ENCODE data around the gene NPY4R2. TPM values are rescaled to one million over a fixed set of nuclear protein-coding genes. Genes with fewer than 3 reads are reported as not detected.
A peak's percentile ranks its signal among the peaks of the same experiment; 100 is the strongest.
"Not testable (repeated sequence)": the region's sequence is repeated elsewhere in the genome, so short reads cannot be mapped to it uniquely, and the experiment has no call there.

NPY4R2 gene
- total RNA-seq, 2 donors from 2014 or later: 2.6 to 5.2 TPM

DNA sequence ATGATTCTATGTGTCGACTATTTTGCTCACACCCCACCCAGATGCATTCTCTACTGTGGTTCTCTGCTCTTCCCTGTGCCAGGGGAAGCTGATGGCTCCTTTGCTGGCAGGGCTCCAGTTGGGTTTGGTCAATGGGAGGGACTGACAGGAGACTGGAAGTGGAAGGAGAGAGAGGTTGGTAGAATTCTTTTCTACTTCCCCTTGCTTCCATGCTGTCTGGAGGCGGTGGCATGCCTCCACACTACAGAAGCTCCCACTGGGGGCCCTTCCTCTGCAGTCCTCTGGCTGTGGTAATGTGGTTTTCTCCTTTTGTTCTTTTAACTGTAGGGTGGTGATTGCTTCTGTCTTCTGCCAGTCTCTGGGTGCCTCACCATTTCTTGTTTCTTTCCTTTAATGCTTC, 4.4 kb upstream of the NPY4R2 start:
- H3K27me3 ChIP-seq; H3K27ac ChIP-seq; H3K9me3 ChIP-seq; H3K4me1 ChIP-seq; H3K9ac ChIP-seq (ENCODE audit: low read depth in 2 of 2, low read length in 2 of 2); DNase-seq; H3K4me3 ChIP-seq; intact Hi-C loops (cut with DNase I); H3K36me3 ChIP-seq: not testable (repeated sequence)

DNA sequence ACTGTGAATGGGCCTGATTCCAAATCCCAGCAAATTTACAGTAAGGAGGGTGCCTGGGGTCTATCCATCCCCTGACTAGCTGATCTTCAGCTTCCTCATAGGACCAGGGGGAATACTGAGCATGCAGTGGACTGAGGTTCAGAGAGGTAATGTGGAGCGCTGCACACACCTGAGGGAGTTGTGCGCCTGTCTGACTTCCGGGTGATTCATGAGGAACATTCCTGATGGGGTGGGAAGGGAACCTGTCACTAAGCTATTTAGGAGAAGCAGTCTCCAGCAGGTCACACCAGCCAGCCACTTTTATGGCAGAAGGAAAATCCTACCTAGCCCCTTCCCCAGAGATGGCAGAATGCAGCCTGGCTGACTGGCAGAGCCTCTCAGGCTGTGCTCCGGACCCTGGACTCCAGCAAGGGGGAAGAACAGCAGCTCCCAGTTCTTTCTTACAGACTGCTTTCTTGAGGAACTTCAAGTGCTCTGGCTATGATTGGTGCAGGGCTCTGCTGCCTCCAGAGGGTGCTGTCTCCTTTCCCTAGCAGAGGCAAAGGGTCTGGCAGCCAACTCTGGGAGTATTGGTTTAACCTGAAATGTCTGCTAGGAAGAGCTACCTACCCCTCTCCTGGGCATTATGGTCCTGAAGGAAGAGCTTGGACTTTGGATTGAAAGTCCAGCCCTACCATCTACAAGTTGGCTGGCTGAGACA, 2.5 kb upstream of the NPY4R2 start:
- H3K9ac ChIP-seq (ENCODE audit: low read depth in 2 of 2, low read length in 2 of 2); H3K4me1 ChIP-seq; H3K27ac ChIP-seq; DNase-seq; H3K36me3 ChIP-seq; intact Hi-C loops (cut with DNase I); H3K4me3 ChIP-seq; H3K9me3 ChIP-seq; H3K27me3 ChIP-seq: not testable (repeated sequence)

DNA sequence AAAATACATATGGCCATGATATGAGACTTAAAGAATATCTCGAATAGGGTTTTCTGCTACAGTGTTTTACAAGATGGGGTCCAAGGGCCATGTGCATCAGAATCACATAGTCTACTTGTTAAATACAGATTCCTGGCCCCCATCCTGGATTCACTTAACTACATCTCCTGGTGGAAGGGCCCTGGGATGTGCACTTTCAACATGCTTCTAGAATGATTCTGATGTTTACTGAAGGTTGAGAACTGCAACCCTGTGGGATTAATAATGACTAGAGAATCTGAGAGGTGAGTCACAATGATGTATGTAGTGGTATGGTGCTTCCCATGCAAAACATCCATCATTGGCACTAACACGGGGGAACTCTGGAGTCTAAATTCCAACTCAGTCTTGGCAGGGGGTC, 2.1 kb downstream of the NPY4R2 start:
- H3K36me3 ChIP-seq; H3K4me3 ChIP-seq; H3K27ac ChIP-seq; DNase-seq; H3K27me3 ChIP-seq; H3K4me1 ChIP-seq; intact Hi-C loops (cut with DNase I); H3K9ac ChIP-seq (ENCODE audit: low read depth in 2 of 2, low read length in 2 of 2); H3K9me3 ChIP-seq: not testable (repeated sequence)

DNA sequence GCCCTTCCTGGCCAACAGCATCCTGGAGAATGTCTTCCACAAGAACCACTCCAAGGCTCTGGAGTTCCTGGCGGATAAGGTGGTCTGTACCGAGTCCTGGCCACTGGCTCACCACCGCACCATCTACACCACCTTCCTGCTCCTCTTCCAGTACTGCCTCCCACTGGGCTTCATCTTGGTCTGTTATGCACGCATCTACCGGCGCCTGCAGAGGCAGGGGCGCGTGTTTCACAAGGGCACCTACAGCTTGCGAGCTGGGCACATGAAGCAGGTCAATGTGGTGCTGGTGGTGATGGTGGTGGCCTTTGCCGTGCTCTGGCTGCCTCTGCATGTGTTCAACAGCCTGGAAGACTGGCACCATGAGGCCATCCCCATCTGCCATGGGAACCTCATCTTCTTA, 4.0 kb downstream of the NPY4R2 start:
- H3K4me3 ChIP-seq; H3K27me3 ChIP-seq; intact Hi-C loops (cut with DNase I); H3K36me3 ChIP-seq; H3K27ac ChIP-seq; H3K9me3 ChIP-seq; H3K9ac ChIP-seq (ENCODE audit: low read depth in 2 of 2, low read length in 2 of 2); DNase-seq; H3K4me1 ChIP-seq: not testable (repeated sequence)

DNA sequence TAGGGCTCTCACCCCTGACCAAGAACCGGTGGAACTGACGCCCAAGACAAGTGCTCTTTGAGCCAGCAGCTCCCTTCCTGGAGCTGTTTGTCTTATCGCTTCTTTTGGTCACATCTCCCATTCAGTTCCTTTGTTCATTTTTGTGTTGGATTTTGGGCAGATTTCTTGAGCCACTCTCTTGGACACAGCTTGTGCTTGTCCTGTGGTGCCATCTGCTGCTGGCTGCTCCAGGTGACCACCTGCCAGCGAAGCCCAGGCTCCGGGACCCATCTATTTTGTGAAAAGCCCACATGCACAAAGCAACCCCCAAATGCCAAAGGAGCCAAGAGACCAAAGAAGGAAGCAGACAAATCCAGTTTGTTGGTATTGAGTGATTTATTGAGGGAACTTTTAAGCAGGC, 6.2 kb downstream of the NPY4R2 start:
- H3K9me3 ChIP-seq; H3K36me3 ChIP-seq; H3K9ac ChIP-seq (ENCODE audit: low read depth in 2 of 2, low read length in 2 of 2); H3K4me1 ChIP-seq; H3K27ac ChIP-seq; DNase-seq; H3K4me3 ChIP-seq; H3K27me3 ChIP-seq; intact Hi-C loops (cut with DNase I): not testable (repeated sequence)

DNA sequence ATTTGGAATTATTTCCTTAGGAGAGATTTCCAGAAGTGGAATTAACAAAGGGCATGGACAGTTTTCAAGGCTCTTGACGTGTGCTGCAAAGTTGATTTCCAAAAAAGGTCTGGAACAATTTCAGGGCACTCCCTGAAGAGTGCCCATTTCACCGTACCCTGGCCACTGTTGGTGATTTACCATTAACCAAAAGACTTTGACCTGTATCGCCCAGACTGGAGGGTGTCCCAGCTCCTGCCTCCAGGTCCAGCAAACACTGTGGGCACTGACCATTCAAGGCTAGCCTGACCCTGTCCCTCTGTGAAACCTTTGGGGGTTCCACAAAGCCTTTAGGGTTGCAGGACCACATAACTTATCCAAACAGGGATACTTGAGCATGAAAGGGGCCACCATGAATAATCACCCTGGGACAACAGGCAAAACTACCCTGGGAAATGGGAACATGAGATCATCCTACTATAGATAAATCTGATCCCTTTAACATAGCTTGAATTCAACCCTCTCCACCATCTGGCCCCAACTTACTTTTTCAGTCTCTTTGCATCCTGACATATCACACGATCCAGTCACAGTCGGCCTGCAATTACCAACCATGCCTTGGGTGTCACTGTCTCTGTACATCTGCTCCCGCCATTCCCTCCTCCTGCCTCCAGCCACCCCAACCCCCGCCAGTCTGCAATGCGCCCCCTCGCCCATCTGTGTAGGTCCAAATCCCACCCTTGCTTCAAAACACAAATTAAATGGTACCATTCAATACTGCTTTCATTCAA, 8.9 kb downstream of the NPY4R2 start:
- H3K4me1 ChIP-seq; H3K9me3 ChIP-seq; H3K9ac ChIP-seq (ENCODE audit: low read depth in 2 of 2, low read length in 2 of 2); DNase-seq; H3K36me3 ChIP-seq; intact Hi-C loops (cut with DNase I); H3K27me3 ChIP-seq; H3K27ac ChIP-seq; H3K4me3 ChIP-seq: not testable (repeated sequence)

DNA sequence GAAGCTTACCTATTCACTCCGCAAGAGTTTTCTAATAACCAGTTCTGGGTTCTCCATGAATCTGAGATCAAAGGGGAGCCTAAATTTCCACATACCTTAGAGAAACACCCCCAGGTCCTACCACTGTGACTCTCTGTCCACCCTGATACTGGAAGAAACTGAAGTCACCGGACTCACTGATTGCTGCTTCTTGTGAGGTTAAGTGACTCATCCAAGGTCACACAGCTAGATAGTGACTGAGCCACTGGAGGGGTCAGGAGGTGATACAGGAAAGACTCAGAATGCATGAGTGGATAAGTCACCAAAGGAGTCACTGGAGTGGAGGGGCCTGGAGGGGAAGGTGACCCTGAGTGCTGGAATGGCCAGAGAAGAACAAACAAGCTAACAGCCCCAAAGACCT, 9.8 kb downstream of the NPY4R2 start:
- H3K4me1 ChIP-seq; H3K4me3 ChIP-seq; H3K36me3 ChIP-seq; H3K9me3 ChIP-seq; H3K27me3 ChIP-seq; DNase-seq; H3K9ac ChIP-seq (ENCODE audit: low read depth in 2 of 2, low read length in 2 of 2); intact Hi-C loops (cut with DNase I); H3K27ac ChIP-seq: not testable (repeated sequence)

DNA sequence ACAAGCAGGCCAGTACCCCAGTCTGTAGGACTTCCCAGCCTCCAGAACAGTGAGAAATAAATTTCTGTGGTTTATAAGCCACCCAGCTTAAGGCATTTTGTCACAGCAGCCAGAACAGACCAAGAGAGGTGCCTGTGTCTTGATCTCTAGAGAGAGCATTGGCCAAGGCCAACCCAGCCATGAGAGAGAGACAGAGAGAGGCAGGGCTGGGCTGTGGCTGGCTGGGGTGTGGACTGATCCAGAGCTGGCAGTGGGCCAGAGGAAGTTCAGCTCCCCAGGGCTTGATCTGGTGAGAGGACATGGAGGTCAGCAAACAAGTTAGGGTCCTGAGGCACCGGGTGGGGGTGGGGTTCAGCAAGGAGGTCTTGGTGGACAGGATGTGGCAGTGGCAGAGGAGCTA, 14.4 kb downstream of the NPY4R2 start:
- H3K9ac ChIP-seq (ENCODE audit: low read depth in 2 of 2, low read length in 2 of 2); H3K36me3 ChIP-seq; H3K27ac ChIP-seq; DNase-seq; H3K27me3 ChIP-seq; intact Hi-C loops (cut with DNase I); H3K4me1 ChIP-seq; H3K9me3 ChIP-seq; H3K4me3 ChIP-seq: not testable (repeated sequence)

DNA sequence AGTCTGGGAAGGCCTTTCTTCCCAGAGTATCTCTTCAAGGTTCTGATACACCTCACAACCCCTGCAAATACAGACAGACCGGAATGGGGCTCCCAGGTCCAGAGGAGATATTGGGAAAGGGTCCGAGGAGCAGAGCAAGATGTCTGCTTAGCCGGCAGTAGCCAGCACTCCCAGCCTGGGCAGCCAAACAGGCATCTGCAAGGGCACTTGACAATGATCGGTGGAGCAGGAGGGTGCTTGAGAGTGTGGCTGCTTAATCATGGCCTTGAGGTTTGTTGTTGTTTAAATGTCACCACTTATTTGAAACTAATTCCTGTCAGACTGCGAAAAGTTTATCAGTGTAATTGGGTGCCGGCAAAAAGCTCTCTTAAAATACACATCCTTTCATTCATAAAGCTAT, 15.0 kb downstream of the NPY4R2 start:
- DNase-seq; H3K9ac ChIP-seq (ENCODE audit: low read depth in 2 of 2, low read length in 2 of 2); intact Hi-C loops (cut with DNase I): not testable (repeated sequence)

DNA sequence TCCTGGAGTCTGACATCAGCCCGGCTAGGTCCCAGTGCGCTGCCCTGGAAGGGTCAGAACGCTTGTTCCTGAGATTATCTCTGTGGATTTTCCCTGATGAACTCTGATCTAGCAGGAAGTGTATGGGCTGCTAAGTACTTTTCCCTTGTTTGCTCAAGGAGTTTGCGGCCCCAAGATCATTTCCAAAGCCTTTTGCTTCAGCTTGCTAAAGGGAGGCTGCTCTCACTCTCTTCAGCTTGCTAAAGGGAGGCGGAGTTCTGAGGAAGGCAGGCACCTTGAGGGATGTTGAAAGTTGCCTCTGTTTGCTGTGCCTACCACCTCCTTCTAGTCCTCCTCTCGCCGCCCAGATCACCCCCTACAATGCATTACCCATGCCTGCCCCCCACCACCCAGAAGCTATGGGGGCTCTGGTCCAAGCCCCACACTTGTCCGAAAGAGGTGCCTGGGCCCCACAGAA, 18.3 kb downstream of the NPY4R2 start:
- H3K9me3 ChIP-seq; H3K9ac ChIP-seq (ENCODE audit: low read depth in 2 of 2, low read length in 2 of 2); H3K4me1 ChIP-seq; H3K36me3 ChIP-seq; H3K27ac ChIP-seq; DNase-seq; H3K27me3 ChIP-seq; H3K4me3 ChIP-seq; intact Hi-C loops (cut with DNase I): not testable (repeated sequence)

More for the DNA sequence above, 15.0 kb downstream of the NPY4R2 start:
- not testable (repeated sequence) for H3K4me3 ChIP-seq, H3K4me1 ChIP-seq, H3K27ac ChIP-seq, H3K36me3 ChIP-seq, H3K9me3 ChIP-seq, H3K27me3 ChIP-seq

DNA sequence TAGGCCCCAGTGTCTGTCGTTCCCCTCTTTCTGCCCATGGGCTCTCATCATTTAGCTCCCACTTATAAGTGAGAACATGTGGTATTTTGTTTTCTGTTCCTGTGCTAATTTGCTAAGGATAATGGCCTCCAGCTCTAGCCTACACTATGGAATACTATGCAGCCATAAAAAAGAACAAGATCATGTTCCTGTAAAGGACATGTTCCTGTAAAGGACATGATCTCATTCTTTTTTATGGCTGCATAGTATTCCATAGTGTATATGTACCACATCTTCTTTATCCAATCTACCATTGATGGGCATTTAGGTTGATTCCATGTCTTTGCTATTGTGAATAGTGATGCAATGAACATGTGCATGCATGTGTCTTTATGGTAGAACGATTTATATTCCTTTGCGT, 19.2 kb downstream of the NPY4R2 start:
- H3K27ac ChIP-seq; DNase-seq; H3K27me3 ChIP-seq; H3K9ac ChIP-seq (ENCODE audit: low read depth in 2 of 2, low read length in 2 of 2); H3K4me3 ChIP-seq; H3K36me3 ChIP-seq; H3K9me3 ChIP-seq; intact Hi-C loops (cut with DNase I); H3K4me1 ChIP-seq: not testable (repeated sequence)

DNA sequence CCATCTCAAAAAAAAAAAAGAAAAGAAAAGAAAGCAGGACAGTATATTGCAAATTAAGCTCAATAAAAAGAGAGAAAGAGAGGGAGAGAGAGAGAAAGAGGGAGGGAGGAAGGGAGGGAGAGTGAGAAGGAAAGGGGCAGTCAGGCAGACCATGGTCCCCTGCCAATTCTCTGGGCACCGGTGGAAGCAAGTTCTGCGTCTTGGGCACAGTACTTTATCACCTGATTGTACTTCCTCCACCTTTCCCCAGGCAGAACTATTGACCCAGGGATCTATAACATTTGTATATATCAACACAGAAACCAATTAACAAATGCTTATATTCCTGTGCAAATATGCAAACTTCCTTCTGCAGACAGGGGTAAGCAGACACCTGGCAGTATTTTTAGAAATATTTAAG, 22.4 kb downstream of the NPY4R2 start:
- DNase-seq: peak; percentile 49
- intact Hi-C loops (cut with DNase I); H3K27ac ChIP-seq: not testable (repeated sequence)

DNA sequence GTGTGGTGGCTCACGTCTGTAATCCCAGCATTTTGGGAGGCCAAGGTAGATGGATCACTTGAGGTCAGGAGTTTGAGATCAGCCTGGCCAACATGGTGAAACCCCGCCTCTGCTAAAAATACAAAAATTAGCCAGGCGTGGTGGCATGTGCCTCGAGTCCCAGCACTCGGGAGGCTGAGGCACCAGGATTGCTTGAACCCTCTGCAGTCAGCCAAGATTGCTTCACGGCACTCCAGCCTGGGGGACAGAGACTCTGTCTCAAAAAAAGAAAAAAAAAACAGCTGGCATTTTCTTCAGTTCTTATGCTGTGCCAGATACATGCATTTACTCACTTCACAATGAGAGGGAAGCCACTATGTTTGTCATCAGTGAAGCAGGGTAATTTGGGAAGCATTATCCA, 22.9 kb downstream of the NPY4R2 start:
- H3K4me3 ChIP-seq; H3K36me3 ChIP-seq; DNase-seq; intact Hi-C loops (cut with DNase I); H3K27ac ChIP-seq; H3K4me1 ChIP-seq; H3K9ac ChIP-seq (ENCODE audit: low read depth in 2 of 2, low read length in 2 of 2); H3K27me3 ChIP-seq; H3K9me3 ChIP-seq: not testable (repeated sequence)

More for the DNA sequence above, 22.4 kb downstream of the NPY4R2 start:
- H3K9ac ChIP-seq (ENCODE audit: low read depth in 2 of 2, low read length in 2 of 2); H3K36me3 ChIP-seq; H3K9me3 ChIP-seq; H3K27me3 ChIP-seq; H3K4me1 ChIP-seq; H3K4me3 ChIP-seq: not testable (repeated sequence)
